ENCODE data around the gene SUGCT. TPM values are rescaled to one million over a fixed set of nuclear protein-coding genes. Genes with fewer than 3 reads are reported as not detected.
"Not testable (repeated sequence)": the region's sequence is repeated elsewhere in the genome, so short reads cannot be mapped to it uniquely, and the experiment has no call there.

SUGCT gene
- total RNA-seq (2014; rRNA removed; shearing (Covaris generic)), result 10.7 and 12.4 TPM in 2 replicates

DNA sequence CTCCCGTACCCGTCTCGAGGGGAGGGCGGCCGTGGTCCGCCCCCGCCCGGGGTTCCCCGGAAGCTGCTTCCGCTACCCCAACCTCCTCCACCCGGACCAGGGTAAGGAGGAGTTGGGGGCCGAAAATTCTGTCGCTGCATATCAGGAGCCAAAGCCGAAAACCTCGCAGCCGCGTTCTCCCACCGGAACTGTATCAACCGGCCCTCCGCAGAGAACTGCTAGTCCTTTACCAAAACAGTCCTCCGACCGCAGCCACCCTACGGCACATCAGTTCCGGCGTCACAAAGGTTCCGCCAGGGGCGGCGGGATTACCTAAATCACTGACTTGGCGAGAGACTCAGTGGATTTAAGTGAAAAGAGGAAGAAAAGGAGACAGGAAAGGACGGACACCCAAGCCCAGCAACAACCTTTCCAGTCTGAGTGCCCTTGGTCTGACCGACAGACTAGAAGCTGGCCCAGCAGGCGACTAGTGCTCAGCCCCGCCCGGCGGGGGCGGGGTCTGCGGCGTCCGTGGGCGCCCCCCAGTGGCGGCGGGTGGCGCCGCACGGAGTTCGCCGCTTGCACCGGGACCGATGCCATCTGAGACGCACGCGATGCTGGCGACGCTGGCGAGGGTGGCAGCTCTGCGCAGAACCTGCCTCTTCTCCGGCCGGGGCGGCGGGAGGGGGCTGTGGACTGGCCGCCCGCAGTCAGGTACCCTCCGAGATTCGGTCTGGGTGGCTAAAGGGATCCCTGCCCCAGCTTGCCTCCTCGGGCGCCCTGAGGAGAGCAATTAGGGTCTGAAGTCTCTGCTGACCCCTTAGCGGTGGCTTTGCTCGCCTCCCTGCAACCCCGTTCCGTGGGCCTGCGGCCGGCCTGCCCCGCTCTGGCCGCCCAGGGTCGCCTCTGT is at the start of gene SUGCT, which contains the start of gene MPLKIP:
TSS of gene SUGCT (plus strand) at position 578 of the 889 bp plus-strand sequence.
TSS of gene MPLKIP (minus strand) at position 195 of the 889 bp plus-strand sequence. CDS start at position 140, 55 bp downstream.
- DNase-seq (ENCODE audit: low read depth), result peak; percentile 88

- DNase-seq (ENCODE audit: low read depth), result no peak
Measured at GRCh38 chr7:40092182-40092581, 42.6 kb upstream of the SUGCT start.

DNA sequence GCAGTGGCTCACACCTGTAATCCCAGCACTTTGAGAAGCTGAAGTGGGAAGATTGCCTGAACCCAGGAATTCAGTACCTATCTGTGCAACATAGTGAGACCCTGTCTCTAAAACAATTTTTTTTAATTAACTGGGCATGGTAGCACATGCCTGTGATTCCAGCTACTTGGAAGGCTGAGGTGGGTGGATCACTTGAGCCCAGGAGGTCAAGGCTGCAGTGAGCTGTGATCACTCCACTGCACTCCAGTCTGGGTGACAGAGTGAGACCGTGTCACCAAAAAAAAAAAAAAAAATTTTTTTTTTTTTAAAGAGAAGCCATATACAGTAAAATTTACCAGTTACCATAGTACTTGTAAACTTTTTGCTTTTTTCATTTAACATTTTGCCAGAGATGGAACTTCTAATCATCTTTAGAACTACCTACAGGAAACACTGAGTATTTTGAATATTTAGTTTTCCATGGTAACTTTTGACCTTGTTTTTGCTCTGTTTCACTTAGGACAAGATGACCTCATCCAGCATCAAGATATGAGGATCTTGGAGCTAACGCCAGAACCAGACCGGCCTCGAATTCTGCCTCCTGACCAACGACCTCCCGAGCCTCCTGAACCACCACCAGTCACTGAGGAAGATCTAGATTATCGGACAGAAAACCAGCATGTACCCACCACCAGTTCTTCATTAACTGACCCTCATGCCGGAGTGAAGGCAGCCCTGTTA is 41.0 kb upstream of the SUGCT start:
- no peak for DNase-seq (ENCODE audit: low read depth)

DNA sequence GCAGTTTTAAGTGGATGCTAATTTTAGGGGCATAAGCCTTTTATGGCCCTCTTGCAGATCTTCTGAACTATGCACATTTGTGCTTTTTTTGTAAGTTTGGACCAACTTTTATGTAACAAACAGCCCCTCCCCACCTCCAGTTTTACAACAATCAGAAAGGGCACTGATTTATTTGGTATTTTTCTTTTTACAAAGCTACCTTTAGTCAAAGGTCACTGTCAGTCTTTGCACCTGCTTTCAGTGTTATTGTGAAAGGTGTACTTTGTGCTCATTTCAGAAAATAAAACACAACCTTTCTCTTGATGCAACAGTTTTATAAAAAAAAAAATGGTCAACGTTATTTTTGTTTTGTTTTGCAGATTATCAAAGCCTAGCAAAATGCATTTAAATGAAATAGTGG is 39.6 kb upstream of the SUGCT start:
- DNase-seq (ENCODE audit: low read depth), result no peak

DNA sequence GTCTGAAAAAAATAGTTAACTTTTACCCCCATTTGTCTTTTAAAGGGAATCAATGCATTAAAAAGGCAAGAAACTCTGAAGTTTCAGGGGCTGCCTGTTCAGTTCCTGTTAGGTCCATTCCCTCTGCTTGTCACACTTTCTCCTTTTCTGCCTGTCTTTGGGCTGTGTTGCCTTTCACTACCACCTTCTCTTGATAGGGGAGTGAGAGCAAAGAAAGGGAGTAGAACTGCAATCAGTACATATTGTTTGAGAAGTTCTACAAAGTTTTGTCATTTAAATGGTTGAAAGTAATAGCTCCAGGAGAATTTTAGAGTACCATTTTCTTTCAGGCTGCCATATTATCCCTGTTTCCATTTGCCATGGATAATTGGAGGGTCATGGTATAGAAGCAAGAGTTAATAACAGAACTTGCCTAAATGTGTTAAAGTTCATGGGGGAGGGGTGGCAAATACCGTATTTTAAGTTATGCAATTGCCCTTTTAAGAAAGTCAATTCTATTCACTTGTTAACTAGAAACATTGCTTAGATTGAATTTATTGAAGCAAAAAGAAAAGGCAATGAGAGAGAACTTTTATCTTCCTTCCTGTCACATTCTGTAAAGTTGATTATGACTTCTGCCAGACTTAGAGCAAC is 39.0 kb upstream of the SUGCT start:
- no peak for DNase-seq (ENCODE audit: low read depth)

GRCh38 chr7:40097728-40098127 is 37.1 kb upstream of the SUGCT start:
- no peak for DNase-seq (ENCODE audit: low read depth)

DNA sequence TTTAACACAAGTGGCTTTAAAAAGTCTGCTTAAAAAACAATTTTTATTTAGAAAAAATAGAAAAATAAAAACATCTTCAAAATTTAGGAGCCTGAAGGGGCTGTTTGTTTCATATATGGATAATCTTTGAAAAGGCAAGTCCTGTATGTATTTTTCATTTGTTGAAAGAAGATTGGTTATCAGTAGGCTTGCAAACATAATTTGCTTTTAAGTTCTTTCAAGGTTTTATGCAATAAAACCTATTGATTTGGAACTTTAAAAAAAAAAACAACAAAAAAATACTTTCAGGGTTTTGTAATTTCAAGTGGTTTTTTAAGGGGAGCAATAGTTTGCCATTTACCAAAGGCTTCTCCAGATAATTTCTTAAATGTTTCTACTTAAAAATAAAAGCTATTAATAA is 36.0 kb upstream of the SUGCT start:
- DNase-seq (ENCODE audit: low read depth), result no peak

DNA sequence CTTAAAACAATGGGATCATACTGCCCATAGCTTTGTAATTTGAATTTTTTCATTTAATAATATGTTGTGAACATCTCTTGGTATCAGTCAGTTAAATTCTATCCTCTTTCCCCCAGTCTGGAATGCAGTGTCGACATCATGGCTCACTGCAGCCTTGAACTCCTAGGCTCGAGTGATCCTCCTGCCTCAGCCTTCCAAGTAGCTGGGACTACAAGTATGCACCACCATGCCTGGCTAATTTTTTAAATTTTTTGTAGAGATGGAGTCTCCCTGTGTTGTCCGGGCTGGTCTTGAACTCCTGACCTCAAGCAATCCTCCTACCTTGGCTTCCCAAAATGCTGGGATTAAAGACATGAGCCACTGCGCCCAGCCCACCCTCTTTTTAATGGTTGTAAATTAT is 35.0 kb upstream of the SUGCT start:
- DNase-seq (ENCODE audit: low read depth), result no peak

DNA sequence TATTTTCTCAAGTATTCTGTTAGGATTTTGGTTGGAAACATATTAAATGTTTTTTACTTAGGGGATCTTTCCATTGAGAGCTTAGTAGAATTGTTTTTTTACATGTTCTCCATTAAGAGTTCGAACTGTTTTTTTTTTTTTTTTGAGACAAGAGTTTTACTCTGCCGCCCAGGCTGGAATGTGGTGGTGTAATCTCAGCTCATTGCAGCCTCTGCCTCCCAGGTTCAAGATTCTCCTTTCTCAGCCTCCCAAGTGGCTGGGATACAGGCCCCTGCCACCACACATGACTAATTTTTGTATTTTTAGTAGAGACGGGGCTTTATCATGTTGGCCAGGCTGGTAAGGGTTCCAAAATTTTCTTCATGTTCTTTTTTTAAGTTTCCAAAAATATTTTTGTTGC is 33.6 kb upstream of the SUGCT start:
- DNase-seq (ENCODE audit: low read depth), result no peak

DNA sequence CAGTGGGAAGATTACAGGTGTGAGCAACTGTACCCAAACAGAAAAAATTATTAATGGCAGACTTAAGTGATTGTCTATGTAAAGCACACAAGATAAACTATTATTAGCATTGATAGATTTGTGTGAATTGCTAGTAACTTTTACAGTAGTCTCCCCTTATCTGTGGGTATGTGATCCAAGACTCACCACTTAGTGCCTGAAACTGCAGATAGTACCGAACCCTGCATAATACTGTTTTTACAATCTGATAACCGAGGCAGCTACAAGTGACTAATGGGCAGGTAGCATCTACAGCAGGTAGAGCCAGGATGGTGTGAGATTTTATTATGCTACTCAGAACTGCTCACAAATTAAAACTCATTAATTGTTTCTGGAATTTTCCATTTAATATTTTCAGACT is 31.9 kb upstream of the SUGCT start:
- no peak for DNase-seq (ENCODE audit: low read depth)

DNA sequence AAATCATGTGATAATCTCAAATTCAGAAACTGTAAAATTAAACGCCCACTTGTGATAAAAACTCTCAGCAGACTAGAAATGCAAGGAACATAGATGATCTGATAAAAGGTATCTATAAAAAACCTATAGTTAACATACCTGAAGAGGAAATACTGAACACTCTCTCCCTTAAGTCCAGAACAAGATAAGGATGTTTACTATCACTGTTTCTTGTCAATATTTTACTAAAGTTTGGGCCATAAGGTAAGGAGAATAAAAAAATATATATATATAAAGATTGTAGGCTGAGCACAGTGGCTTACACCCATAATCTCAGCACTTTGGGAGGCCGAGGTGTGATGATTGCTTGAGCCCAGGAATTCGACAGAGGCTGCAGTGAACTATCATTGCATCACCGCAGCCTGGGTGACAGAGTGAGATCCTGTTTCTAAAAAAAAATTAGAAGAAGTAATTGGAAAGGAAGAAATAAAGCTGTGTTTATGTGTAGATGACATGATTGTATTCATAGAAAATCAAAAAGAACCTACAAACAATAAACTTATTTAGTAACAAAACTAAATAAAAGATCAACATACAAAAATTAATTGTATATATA is 28.8 kb upstream of the SUGCT start:
- DNase-seq (ENCODE audit: low read depth), result no peak

GRCh38 chr7:40115936-40116335 is 18.9 kb upstream of the SUGCT start:
- no peak for DNase-seq (ENCODE audit: low read depth)

DNA sequence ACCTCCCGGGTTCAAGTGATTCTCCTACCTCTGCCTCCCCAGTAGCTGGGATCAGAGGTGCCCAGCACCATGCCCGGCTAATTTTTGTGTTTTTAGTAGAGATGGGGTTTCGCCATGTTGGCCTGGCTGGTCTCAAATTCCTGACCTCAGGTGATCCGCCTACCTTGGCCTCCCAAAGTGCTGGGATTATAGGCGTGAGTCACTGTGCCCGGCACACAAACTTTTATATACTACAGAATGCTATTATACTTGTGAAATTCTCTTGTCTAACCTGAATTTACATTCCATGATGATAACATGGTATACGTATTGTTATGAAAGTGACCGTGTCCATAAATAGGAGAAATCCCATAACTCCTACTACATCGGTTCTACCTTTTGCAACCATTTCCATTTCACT is 17.6 kb upstream of the SUGCT start:
- DNase-seq (ENCODE audit: low read depth), result not testable (repeated sequence)

DNA sequence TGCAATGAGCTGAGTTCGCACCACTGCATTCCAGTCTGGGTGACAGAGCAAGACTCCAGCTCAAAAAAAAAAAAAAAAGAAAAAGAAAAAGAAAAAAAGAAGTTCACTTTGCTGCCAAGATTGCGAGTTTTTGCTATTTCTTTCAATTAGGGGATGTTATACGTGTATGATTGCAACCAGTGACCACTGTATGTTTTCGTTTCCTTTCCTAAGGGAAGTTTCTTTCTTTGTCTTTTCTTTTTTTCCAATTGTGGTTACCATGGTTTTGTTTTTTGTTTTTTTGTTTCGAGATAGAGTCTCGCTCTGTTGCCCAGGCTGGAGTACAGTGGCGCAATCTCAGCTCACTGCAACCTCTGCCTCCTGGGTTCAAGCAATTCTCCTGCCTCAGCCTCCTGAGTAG is 16.6 kb upstream of the SUGCT start:
- DNase-seq (ENCODE audit: low read depth), result not testable (repeated sequence)

DNA sequence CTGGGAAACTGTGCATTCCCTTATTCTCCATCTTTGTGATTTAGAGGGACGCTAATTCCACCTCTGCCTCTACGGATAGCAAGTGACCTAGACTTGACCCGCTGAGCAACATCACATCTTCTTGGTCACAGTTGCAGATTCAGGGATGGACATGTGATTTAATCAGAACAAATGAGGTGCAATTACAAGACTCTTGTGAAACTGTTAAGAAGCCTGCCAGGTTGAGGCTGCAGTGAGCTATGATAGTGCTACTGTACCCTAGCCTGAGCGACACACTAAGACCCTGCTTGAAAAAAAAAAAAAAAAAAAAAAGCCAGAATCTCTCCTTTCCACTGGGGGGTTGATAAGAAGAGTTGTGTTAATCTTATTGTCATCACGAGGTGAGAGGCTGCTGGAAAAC is 14.8 kb upstream of the SUGCT start:
- DNase-seq (ENCODE audit: low read depth), result no peak

- not testable (repeated sequence) for DNase-seq (ENCODE audit: low read depth)
Measured at GRCh38 chr7:40122100-40122939, 12.5 kb upstream of the SUGCT start.

- DNase-seq (ENCODE audit: low read depth), result no peak
Measured at GRCh38 chr7:40122940-40123254, 11.9 kb upstream of the SUGCT start.

GRCh38 chr7:40133561-40134427 is 1.0 kb upstream of the SUGCT start:
- peak; percentile 34 for DNase-seq (ENCODE audit: low read depth)

DNA sequence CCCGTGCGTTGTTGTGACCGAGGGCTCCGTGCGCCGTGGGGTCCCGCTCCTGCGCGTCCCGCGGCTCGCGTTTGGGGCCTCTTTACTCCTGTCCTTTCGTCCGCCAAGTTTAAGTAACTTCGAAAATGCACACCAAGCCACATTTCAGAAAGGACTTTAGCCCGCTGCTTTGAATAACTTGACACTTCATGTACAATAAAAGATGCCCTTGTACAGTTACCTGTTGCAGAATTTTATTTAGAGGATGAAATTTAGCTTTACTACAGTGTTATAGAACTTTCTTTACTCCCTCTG is 459 bp downstream of the SUGCT start:
- DNase-seq (ENCODE audit: low read depth), result peak; percentile 43

- DNase-seq (ENCODE audit: low read depth), result no peak
Measured at GRCh38 chr7:40137563-40137962, 2.8 kb downstream of the SUGCT start.

Data from RPMI7951 (cell line).